ENCODE data around the gene MUC5B. TPM values are rescaled to one million over a fixed set of nuclear protein-coding genes. Genes with fewer than 3 reads are reported as not detected.

MUC5B gene
- total RNA-seq, 4 donors from 2014 or later = 0.04 to 139 (median 1.6) TPM

GRCh38 chr11:1220941-1221721 is 1.7 kb upstream of the MUC5B start:
- H3K4me1 ChIP-seq = peaks cover 0 to 12% (median 0%) of the 10 kb centered on the region in 3 donors

GRCh38 chr11:1221848-1222311 is 986 bp upstream of the MUC5B start:
- Histone ChIP-seq H3K9me3 (no peaks in the 10 kb centered on the region), H3K4me1 (peaks cover 0 to 12% (median 0%) of the 10 kb centered on the region in 3 donors), H3K27me3 (peaks cover 0 to 94% (median 2%) of the 10 kb centered on the region in 4 donors), H3K27ac (no peak overlapping the region), H3K4me3 (no peak overlapping the region), H3K36me3 (no peaks in the 10 kb centered on the region)
- DNase-seq = no peak
- 83 to 85% methylated on average over 8 to 20 of the region's 23 CpGs for WGBS, 2 donors
- TF ChIP-seq POLR2A (IDR thresholded peaks at IDR 0.05) = no peak
- TF ChIP-seq CTCF (IDR thresholded peaks at IDR 0.05) = no peak
- intact Hi-C loops (cut with DNase I) = no loop called here

More at GRCh38 chr11:1220941-1221721, 1.7 kb upstream of the MUC5B start:
- TF ChIP-seq CTCF (IDR thresholded peaks at IDR 0.05) (no peak), POLR2A (IDR thresholded peaks at IDR 0.05) (no peak)
- H3K4me3 ChIP-seq = no peak overlapping the region
- peaks cover 0 to 91% (median 2%) of the 10 kb centered on the region in 4 donors for H3K27me3 ChIP-seq
- DNase-seq = no peak
- H3K27ac ChIP-seq = no peak overlapping the region
- no peaks in the 10 kb centered on the region for H3K36me3 ChIP-seq
- intact Hi-C loops (cut with DNase I) = no loop called here
- 36 to 53% methylated on average over 15 to 23 of the region's 28 CpGs for WGBS, 2 donors
- no peaks in the 10 kb centered on the region for H3K9me3 ChIP-seq

- DNase-seq = no peak
- Histone ChIP-seq H3K4me1 (peaks cover 0 to 12% (median 0%) of the 10 kb centered on the region in 3 donors), H3K4me3 (peak overlapping the region in 1 of 4 donors; percentile 14), H3K27me3 (peaks cover 0 to 100% (median 2%) of the 10 kb centered on the region in 4 donors), H3K36me3 (no peaks in the 10 kb centered on the region), H3K9me3 (no peaks in the 10 kb centered on the region), H3K27ac (peak overlapping the region in 1 of 4 donors; percentile 16)
- 20 to 51% methylated on average over 2 to 10 of the region's 22 CpGs for WGBS, 2 donors
- intact Hi-C loops (cut with DNase I) = no loop called here
- no peak for TF ChIP-seq CTCF (IDR thresholded peaks at IDR 0.05)
- TF ChIP-seq POLR2A (IDR thresholded peaks at IDR 0.05) = no peak
These were observed 662 bp downstream of the MUC5B start for GRCh38 chr11:1223346-1224110.

GRCh38 chr11:1224111-1224490 is 1.2 kb downstream of the MUC5B start:
- no peak for DNase-seq
- Histone ChIP-seq H3K4me1 (peaks cover 0 to 12% (median 0%) of the 10 kb centered on the region in 3 donors), H3K27me3 (peaks cover 0 to 100% (median 2%) of the 10 kb centered on the region in 4 donors), H3K9me3 (no peaks in the 10 kb centered on the region), H3K27ac (no peak overlapping the region), H3K36me3 (no peaks in the 10 kb centered on the region), H3K4me3 (peak overlapping the region in 1 of 4 donors; percentile 14)
- no CpG with 5 or more reads among the region's 7 CpGs for WGBS, 2 donors
- TF ChIP-seq CTCF (IDR thresholded peaks at IDR 0.05) (no peak), POLR2A (IDR thresholded peaks at IDR 0.05) (no peak)
- intact Hi-C loops (cut with DNase I) = no loop called here

Measured in esophagus squamous epithelium (tissue), 5 donors.